LNCaP clone FGC (cell line): ENCODE data around the gene SHMT2.

Source experiments
- DNase-seq: peaks from one replicate; pipeline ENCODE4 v3.0.0-alpha.2; 2011; ENCODE audit warnings: low read depth
- H3K4me3 ChIP-seq: 2 replicates; pipeline ENCODE4 v1.5.1; 2011; ENCODE audit warnings: mild to moderate bottlenecking, low read depth, low read length, control low read depth
- TF ChIP-seq, protein P1 (sequence below): IDR thresholded peaks from 2 replicates; pipeline ENCODE4 v1.5.1; 2012; ENCODE audit warnings: mild to moderate bottlenecking; ENCODE audit not compliant: control insufficient read depth, insufficient read depth; ENCODE audit errors: extremely low read depth

Gene SHMT2

DNA sequence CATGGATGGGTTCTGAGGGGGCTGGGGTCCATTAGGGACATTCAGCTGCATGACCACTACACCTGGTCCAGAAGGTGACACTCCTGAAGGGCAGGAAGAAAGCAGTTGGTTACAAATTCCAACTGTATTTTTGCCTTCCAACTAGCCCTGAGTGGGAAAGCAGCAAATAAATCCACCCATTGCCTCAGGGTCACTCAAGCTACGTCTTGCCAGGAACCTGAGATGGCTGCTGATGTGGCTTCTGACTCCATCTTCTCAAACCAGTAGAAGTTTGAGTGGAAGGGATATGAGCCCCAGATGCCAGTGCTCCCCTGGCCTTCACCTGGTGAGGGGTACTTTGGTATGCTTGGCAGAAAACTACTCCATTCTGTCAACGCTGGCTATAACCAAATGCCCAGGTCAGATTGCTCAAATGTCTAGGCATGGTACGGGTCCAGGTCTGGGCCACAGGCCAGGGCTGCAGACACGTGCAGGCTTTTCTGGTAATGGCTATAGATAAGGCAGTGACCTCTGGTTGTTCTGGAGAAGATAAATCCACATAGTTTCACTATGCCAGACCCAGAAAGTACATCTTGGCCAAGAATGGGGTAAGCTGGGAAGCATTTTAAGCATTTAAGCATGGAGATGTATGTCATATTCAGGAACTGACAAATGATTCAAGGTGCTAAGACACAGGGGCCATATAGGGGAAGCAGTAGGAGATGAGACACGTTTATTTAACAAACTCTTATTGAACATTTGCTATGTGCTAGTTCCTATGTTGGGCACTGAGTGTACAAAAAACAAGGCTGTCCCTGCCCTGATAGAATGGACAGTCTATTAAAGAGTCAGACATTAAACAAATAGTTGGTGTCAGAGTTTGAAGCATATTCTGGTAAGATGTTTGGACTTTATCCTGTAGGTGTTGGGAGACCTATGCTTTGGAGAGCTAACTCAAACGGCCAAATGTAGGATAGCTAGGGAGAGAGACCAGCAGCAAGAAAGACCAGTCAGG, 29.8 kb downstream of the SHMT2 start:
- TF ChIP-seq, protein P1, sequence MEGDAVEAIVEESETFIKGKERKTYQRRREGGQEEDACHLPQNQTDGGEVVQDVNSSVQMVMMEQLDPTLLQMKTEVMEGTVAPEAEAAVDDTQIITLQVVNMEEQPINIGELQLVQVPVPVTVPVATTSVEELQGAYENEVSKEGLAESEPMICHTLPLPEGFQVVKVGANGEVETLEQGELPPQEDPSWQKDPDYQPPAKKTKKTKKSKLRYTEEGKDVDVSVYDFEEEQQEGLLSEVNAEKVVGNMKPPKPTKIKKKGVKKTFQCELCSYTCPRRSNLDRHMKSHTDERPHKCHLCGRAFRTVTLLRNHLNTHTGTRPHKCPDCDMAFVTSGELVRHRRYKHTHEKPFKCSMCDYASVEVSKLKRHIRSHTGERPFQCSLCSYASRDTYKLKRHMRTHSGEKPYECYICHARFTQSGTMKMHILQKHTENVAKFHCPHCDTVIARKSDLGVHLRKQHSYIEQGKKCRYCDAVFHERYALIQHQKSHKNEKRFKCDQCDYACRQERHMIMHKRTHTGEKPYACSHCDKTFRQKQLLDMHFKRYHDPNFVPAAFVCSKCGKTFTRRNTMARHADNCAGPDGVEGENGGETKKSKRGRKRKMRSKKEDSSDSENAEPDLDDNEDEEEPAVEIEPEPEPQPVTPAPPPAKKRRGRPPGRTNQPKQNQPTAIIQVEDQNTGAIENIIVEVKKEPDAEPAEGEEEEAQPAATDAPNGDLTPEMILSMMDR: no peak
- H3K4me3 ChIP-seq: no peak overlapping the region
- no peak for DNase-seq

DNA sequence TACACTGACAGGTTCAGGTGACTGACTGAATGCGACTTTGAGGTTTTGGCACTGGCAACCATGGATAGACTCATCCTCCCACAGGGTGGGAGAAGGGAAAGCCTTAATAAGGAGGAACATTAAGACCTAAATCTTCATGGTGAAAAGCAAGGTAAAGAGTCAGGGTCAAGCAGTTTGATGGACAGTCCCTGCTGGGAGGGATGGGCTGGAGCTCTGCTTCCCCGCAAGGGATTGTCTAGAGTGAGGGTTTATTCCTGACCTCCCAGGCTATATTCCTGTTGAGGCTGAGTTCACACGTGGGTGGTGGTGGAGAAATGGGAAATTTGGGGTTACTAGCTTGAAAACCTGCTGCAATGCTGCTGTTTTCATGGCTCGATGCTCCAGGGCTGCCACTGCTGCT, 30.9 kb downstream of the SHMT2 start:
- no peak overlapping the region for H3K4me3 ChIP-seq
- TF ChIP-seq, protein P1: no peak
- no peak for DNase-seq

DNA sequence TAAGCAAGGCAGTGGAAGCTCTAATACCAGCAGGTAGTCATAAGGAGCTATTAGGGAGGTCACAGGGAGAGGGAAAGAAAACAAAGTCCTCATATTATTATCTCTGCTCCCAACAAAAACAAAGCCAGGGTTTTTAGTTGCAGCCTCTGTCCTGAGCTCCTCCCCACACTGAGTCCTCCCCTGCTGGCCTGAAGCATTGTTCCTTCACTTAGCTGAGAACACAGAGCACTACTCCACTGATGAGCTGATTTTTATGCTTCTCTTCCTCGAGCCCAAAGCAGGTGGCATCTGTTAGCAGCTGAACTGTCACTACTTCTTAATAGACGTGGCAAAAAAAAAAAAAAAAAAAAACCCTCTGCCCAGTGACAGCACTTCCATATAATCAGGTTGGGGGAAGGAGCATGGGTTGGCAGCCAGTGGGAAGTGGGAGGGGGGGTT, 31.9 kb downstream of the SHMT2 start:
- TF ChIP-seq, protein P1: no peak
- no peak overlapping the region for H3K4me3 ChIP-seq
- no peak for DNase-seq

DNA sequence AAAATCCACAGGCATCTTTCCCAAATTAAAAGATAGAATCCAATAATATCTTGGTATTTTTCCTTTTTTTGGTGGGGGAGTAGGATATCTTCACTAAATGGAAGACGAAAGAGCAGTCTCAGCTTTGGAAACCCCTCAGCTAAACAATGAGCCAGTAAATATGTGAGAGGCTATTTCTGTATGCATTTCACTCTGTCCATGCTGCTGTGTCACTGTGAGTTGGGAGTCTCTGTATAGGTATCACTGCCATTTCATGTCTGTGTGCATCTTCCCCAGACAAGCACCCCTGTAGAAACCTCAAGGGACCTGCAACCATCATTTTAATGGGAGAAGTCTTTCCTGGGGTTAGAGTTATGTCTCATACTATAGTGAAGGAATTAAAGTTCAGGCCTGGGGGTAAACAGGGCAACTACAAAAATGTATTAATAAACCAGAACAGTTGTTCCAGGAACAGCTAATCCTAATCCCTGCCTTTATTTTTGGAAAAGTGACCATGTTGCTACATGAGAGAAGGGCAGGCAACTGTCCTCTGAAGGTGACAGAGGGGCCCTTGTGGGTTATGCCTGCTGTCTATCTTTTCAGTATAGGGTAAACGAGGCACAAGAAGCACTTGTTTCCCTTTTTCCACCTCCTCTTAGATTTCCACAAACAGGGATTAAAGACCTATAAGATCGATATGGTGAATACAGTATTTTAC, 32.8 kb downstream of the SHMT2 start:
- H3K4me3 ChIP-seq: no peak overlapping the region
- DNase-seq: no peak
- TF ChIP-seq, protein P1: no peak

DNA sequence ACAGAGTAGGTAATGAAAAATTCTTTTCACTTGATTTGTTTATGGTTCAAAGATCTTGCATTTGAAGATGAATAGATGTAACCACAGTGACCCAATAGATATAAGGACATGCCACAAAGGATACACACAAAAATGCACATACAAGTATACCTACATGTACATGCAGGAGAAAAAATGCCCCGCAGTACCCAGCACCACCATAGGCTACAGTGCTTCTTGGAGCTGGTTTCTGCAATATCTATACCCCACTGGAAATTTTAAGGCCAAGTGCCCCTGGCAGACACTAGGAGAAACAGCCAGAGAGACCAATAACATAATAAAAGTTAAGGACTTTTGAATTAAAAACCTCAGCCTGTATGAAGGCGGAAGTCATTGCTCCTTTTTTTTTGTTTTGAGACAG, 33.6 kb downstream of the SHMT2 start:
- TF ChIP-seq, protein P1: no peak
- DNase-seq: no peak
- no peak overlapping the region for H3K4me3 ChIP-seq

DNA sequence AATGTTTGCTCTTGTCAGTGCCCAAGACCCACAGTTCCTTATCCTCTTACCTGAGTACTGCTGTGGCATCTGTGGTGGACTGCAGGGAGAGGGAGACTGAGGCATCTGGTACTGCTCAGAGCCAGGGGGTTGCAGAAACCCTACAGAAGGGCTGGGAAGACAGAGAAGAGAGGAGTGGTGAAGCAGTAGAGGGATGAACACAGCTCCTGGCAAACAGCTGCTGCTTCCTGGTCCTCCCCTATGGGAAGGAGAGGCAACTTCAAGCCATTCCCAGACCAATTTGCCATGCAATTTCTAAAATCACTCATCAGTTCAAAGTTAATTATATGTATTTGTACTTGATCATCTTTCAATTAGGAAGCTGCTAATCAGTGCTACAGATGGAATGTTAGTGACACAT, 37.2 kb downstream of the SHMT2 start:
- no peak overlapping the region for H3K4me3 ChIP-seq
- TF ChIP-seq, protein P1: no peak
- DNase-seq: no peak
